CD1c-positive myeloid dendritic cell (primary cell): ENCODE data around the gene PAX1.
A peak's percentile ranks its signal among the peaks of the same experiment; 100 is the strongest.

Experiments used
- DNase-seq: peaks from one replicate; pipeline ENCODE4 v3.0.0-alpha.2; 2016; ENCODE audit errors: extremely low spot score

The PAX1 gene

GRCh38 chr20:21705575-21706260 lies at the start of gene PAX1:
TSS of gene PAX1 (plus strand) at chr20:21705664. CDS start at chr20:21705713, 49 bp downstream.
- no peak for DNase-seq

GRCh38 chr20:21656308-21657067 lies 49.0 kb upstream of the PAX1 start:
- no peak for DNase-seq

GRCh38 chr20:21661488-21662055 lies 43.9 kb upstream of the PAX1 start:
- DNase-seq = no peak

- no peak for DNase-seq
These were observed 42.0 kb upstream of the PAX1 start for GRCh38 chr20:21663465-21663864.

- no peak for DNase-seq
These were observed 39.6 kb upstream of the PAX1 start for GRCh38 chr20:21665687-21666446.

- no peak for DNase-seq
These were observed 35.3 kb upstream of the PAX1 start for GRCh38 chr20:21670126-21670525.

- DNase-seq = no peak
These were observed 34.5 kb upstream of the PAX1 start for GRCh38 chr20:21670981-21671380.

- DNase-seq = no peak
These were observed 28.2 kb upstream of the PAX1 start for GRCh38 chr20:21677261-21677660.

- DNase-seq = no peak
These were observed 27.7 kb upstream of the PAX1 start for GRCh38 chr20:21677781-21678180.

- no peak for DNase-seq
These were observed 24.1 kb upstream of the PAX1 start for GRCh38 chr20:21681234-21681921.

- DNase-seq = no peak
These were observed 23.5 kb upstream of the PAX1 start for GRCh38 chr20:21681922-21682318.

- DNase-seq = no peak
These were observed 22.9 kb upstream of the PAX1 start for GRCh38 chr20:21682521-21682954.

- no peak for DNase-seq
These were observed 20.8 kb upstream of the PAX1 start for GRCh38 chr20:21684671-21685070.

- DNase-seq = no peak
These were observed 19.5 kb upstream of the PAX1 start for GRCh38 chr20:21685981-21686380.

- DNase-seq = peak; percentile 1
These were observed 12.1 kb upstream of the PAX1 start for GRCh38 chr20:21693322-21693721.

- DNase-seq = no peak
These were observed 6.8 kb upstream of the PAX1 start for GRCh38 chr20:21698494-21699215.

GRCh38 chr20:21699216-21699508 lies 6.3 kb upstream of the PAX1 start:
- DNase-seq = no peak

- DNase-seq = no peak
These were observed 4.1 kb upstream of the PAX1 start for GRCh38 chr20:21701171-21701876.

GRCh38 chr20:21702016-21702415 lies 3.4 kb upstream of the PAX1 start:
- DNase-seq = no peak
